Hematopoietic multipotent progenitor cell treated with erythropoietin and hydrocortisone succinate and interleukin-3 and kit ligand, for 15 days (in vitro differentiated cells): ENCODE measurements around the gene MT1A.

ENCODE experiments used
- DNase-seq: peaks from one replicate; pipeline ENCODE4 v3.0.0-alpha.2; 2015; ENCODE audit warnings: low spot score

The MT1A gene

DNA sequence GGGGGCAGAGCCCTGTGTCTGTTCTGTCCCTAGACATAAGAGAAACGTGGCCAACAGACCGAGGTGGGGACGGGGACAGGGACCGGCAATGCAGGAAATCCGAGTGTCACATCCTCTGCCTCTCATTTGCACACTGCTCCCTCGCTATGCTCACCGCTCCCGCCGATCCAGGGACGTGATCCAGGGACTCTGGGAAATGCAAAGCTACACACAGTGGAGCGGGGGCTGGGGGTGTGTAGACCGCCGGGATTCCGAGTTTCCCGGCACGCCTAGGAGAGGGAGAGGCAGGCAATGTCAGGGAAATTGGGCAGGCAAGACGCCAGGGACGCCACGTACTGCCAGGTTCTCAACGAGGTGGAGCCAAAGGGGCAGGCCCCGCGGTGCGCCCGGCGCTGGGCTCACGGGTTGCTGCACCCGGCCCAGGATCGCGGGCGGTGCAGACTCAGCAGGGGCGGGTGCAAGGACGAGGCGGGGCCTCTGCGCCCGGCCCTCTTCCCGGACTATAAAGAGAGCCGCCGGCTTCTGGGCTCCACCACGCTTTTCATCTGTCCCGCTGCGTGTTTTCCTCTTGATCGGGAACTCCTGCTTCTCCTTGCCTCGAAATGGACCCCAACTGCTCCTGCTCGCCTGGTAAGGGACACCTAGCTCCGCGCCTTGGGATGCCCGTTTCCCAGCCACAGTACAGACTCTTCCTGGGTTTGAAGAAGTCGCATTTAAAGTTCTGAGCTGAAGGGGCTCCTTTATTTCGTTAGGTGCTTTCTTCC, 43.7 kb downstream of the MT1A start, which contains the start of gene MT1X:
TSS of gene MT1X (plus strand) at position 532 of the 764 bp plus-strand sequence. CDS start at position 603, 71 bp downstream.
- DNase-seq = peak; percentile 65

DNA sequence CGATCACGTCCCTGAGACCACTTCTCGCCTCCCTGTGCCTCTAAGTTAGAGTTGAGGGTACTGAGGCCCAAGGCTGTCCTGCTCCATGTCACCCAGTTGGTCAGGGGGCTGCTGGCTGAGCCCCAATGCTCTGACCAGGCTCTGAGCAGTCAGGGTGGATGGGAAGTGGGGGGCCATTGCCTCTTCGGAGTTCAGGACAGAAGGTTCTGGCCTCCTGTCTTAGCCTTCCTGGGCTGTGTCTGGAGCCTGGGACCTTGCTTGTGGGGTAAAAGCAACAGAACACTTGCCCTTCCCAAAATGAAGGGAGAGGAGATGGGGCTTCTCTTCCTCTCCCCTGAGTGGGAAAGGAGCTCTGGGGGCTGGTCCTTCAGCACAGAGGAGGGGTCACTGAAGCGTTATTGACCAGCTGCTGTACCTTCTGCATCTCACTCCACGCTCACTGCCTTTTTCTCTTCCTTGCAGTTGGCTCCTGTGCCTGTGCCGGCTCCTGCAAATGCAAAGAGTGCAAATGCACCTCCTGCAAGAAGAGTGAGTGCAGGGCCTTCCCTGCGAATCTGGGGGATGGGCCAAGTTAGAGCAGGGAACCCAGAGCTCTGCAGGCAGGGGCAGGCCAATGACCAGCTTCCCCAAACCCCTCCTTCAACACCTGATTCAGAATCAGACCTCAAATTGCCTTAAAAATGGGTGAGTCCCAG, 44.4 kb downstream of the MT1A start:
- DNase-seq = no peak

DNA sequence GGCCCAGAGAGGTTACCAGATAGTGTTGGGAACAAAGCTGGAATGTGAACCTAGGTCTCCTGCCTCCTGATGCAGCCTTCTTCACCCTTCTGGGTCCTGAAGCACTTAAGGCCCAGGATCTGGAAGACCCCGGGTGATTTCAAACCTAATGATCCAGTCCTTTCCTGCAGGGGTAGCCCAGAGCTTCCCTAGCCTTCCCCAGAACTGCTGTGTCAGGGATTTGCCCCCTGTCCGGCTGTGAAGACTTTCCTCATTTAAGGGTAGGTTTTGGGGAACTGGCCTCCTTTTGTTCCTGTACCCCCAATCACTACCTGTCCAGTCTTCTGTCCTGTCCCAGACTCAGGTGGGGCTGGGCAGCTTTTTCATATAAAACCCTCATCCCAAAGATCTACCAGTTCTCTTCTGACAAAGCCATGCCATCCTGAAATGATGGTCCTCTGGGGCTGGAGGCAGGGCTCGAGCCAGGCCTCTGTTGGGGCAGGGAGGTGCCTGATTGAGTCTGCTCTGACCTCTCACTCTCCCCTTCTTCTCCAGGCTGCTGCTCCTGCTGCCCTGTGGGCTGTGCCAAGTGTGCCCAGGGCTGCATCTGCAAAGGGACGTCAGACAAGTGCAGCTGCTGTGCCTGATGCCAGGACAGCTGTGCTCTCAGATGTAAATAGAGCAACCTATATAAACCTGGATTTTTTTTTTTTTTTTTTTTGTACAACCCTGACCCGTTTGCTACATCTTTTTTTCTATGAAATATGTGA, 45.1 kb downstream of the MT1A start:
- DNase-seq = no peak

- no peak for DNase-seq
These were observed 45.9 kb downstream of the MT1A start for GRCh38 chr16:56684256-56684925.

- no peak for DNase-seq
These were observed 46.6 kb downstream of the MT1A start for GRCh38 chr16:56684926-56685590.

DNA sequence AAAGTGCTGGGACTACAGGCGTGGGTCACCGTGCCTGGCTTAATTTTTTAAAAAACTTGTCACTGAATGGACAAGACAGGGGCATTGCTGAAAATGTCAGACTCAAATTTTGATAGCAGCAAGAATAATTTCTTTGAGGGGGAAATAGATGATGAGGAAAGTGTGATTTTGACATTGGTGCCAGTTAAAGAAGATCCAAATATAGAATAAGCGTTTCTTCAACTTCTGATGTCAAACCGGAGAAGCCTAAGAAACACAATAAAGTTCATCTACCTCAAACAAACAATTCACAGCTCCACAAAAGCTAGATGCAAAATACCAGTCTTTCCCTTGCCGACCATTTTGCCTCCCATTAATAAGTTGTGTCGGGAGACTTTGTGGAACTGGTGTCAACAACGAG, 48.3 kb downstream of the MT1A start:
- DNase-seq = no peak

- DNase-seq = no peak
These were observed 50.3 kb downstream of the MT1A start for GRCh38 chr16:56688762-56689161.

- DNase-seq = no peak
These were observed 50.7 kb downstream of the MT1A start for GRCh38 chr16:56689171-56689570.
